ENCODE data around the gene LRRC75B. TPM values are rescaled to one million over a fixed set of nuclear protein-coding genes. Genes with fewer than 3 reads are reported as not detected.
A peak's percentile ranks its signal among the peaks of the same experiment; 100 is the strongest.

Gene LRRC75B
- total RNA-seq, 2 donors from 2014 or later: 13.7 to 18.7 TPM

GRCh38 chr22:24584166-24584790, 8.6 kb downstream of the LRRC75B start:
- no peak for TF ChIP-seq CTCF (IDR thresholded peaks at IDR 0.05)
- H3K4me3 ChIP-seq: peak overlapping the region; percentile 55
- H3K27ac ChIP-seq: peak overlapping the region; percentile 75 to 81
- ATAC-seq (ENCODE audit: insufficient number of reproducible peaks, low FRiP score, low read depth) (no peak), DNase-seq (ENCODE audit: low spot score) (no peak)
- peaks cover 14% of the 10 kb centered on the region for H3K36me3 ChIP-seq
- peaks cover 10 to 25% of the 10 kb centered on the region in 2 donors for H3K4me1 ChIP-seq (ENCODE audit: control insufficient read depth in 1 of 2, low read depth in 2 of 2)
- no peaks in the 10 kb centered on the region for H3K27me3 ChIP-seq (replicated peaks; ENCODE audit: insufficient read depth)
- H3K9me3 ChIP-seq: no peaks in the 10 kb centered on the region

- Histone ChIP-seq H3K9me3 (no peaks in the 10 kb centered on the region), H3K4me1 (ENCODE audit: control insufficient read depth in 1 of 2, low read depth in 2 of 2) (peaks cover 10 to 25% of the 10 kb centered on the region in 2 donors), H3K27me3 (replicated peaks; ENCODE audit: insufficient read depth) (no peaks in the 10 kb centered on the region), H3K27ac (peak overlapping the region; percentile 75 to 81), H3K4me3 (peak overlapping the region; percentile 55), H3K36me3 (peaks cover 10% of the 10 kb centered on the region)
- TF ChIP-seq CTCF (IDR thresholded peaks at IDR 0.05): no peak
- no peak for ATAC-seq (ENCODE audit: insufficient number of reproducible peaks, low FRiP score, low read depth)
- DNase-seq (ENCODE audit: low spot score): no peak
These were observed 9.4 kb downstream of the LRRC75B start for GRCh38 chr22:24583221-24584165.

GRCh38 chr22:24582056-24582814, 10.6 kb downstream of the LRRC75B start:
- Histone ChIP-seq H3K27ac (no peak overlapping the region), H3K9me3 (no peaks in the 10 kb centered on the region), H3K4me3 (no peak overlapping the region), H3K4me1 (ENCODE audit: control insufficient read depth in 1 of 2, low read depth in 2 of 2) (peaks cover 10 to 25% of the 10 kb centered on the region in 2 donors), H3K27me3 (replicated peaks; ENCODE audit: insufficient read depth) (no peaks in the 10 kb centered on the region), H3K36me3 (peaks cover 3% of the 10 kb centered on the region)
- no peak for TF ChIP-seq CTCF (IDR thresholded peaks at IDR 0.05)
- DNase-seq (ENCODE audit: low spot score): no peak
- ATAC-seq (ENCODE audit: insufficient number of reproducible peaks, low FRiP score, low read depth): no peak

GRCh38 chr22:24580276-24580675, 12.6 kb downstream of the LRRC75B start:
- Histone ChIP-seq H3K9me3 (no peaks in the 10 kb centered on the region), H3K4me1 (ENCODE audit: control insufficient read depth in 1 of 2, low read depth in 2 of 2) (peaks cover 10 to 25% of the 10 kb centered on the region in 2 donors), H3K4me3 (no peak overlapping the region), H3K27ac (no peak overlapping the region), H3K36me3 (peaks cover 5% of the 10 kb centered on the region), H3K27me3 (replicated peaks; ENCODE audit: insufficient read depth) (no peaks in the 10 kb centered on the region)
- DNase-seq (ENCODE audit: low spot score) (no peak), ATAC-seq (ENCODE audit: insufficient number of reproducible peaks, low FRiP score, low read depth) (no peak)
- TF ChIP-seq CTCF (IDR thresholded peaks at IDR 0.05): no peak

GRCh38 chr22:24579258-24579601, 13.6 kb downstream of the LRRC75B start:
- ATAC-seq (ENCODE audit: insufficient number of reproducible peaks, low FRiP score, low read depth) (no peak), DNase-seq (ENCODE audit: low spot score) (no peak)
- Histone ChIP-seq H3K4me3 (no peak overlapping the region), H3K4me1 (ENCODE audit: control insufficient read depth in 1 of 2, low read depth in 2 of 2) (peaks cover 10 to 16% of the 10 kb centered on the region in 2 donors), H3K27ac (no peak overlapping the region), H3K27me3 (replicated peaks; ENCODE audit: insufficient read depth) (no peaks in the 10 kb centered on the region), H3K36me3 (peaks cover 11% of the 10 kb centered on the region), H3K9me3 (no peaks in the 10 kb centered on the region)
- no peak for TF ChIP-seq CTCF (IDR thresholded peaks at IDR 0.05)

Measured in thoracic aorta (tissue), 2 donors.